HepG2 (cell line): ENCODE measurements around the gene NYAP1. TPM values are rescaled to one million over a fixed set of nuclear protein-coding genes. Genes with fewer than 3 reads are reported as not detected.

Source experiments
- ARID2 ChIP-seq: sonication (generic); formaldehyde crosslinking; IDR thresholded peaks from 2 replicates; pipeline ENCODE4 v1.8.1; 2022; ENCODE audit warnings: mild to moderate bottlenecking, missing genetic modification reagents, borderline replicate concordance
- CAMTA2 ChIP-seq: sonication (generic); formaldehyde crosslinking; IDR thresholded peaks from 2 replicates; pipeline ENCODE4 v1.4.0; 2020; ENCODE audit warnings: mild to moderate bottlenecking, missing genetic modification reagents, borderline replicate concordance
- CC2D1A ChIP-seq: sonication (generic); formaldehyde crosslinking; IDR thresholded peaks from 2 replicates; pipeline ENCODE4 v1.8.1; 2023; ENCODE audit warnings: mild to moderate bottlenecking, missing genetic modification reagents
- EHMT2 ChIP-seq: fragments of 200-600 bp; sonication (generic); IDR thresholded peaks from 2 replicates; pipeline ENCODE4 v1.7.0; 2017; ENCODE audit warnings: antibody characterized with exemption, low read depth, low read length, borderline replicate concordance
- ETS1 ChIP-seq: sonication (generic); formaldehyde crosslinking; IDR thresholded peaks from 2 replicates; pipeline ENCODE4 v1.4.0; 2020; ENCODE audit warnings: missing genetic modification reagents
- FOXP4 ChIP-seq: sonication (generic); formaldehyde crosslinking; IDR thresholded peaks from 2 replicates; pipeline ENCODE4 v1.4.0; 2020; ENCODE audit warnings: missing genetic modification reagents
- LRRFIP1 ChIP-seq: sonication (generic); formaldehyde crosslinking; conservative IDR thresholded peaks from 2 replicates; pipeline ENCODE4 v1.4.0; 2020; ENCODE audit warnings: missing genetic modification reagents
- MLLT10 ChIP-seq: sonication (generic); formaldehyde crosslinking; IDR thresholded peaks from 2 replicates; pipeline ENCODE4 v1.4.0; 2020; ENCODE audit warnings: missing genetic modification reagents
- SAP130 ChIP-seq: IDR thresholded peaks from 2 replicates; pipeline ENCODE4 v1.6.1; 2016; ENCODE audit warnings: low read depth
- UBTF ChIP-seq: sonication (generic); formaldehyde crosslinking; IDR thresholded peaks from 2 replicates; pipeline ENCODE4 v1.4.0; 2020; ENCODE audit warnings: mild to moderate bottlenecking, missing genetic modification reagents
- ZC3H13 ChIP-seq: sonication (generic); formaldehyde crosslinking; IDR thresholded peaks from 2 replicates; pipeline ENCODE4 v1.8.1; 2023; ENCODE audit warnings: mild to moderate bottlenecking, missing genetic modification reagents, moderate library complexity
- ZHX1 ChIP-seq: sonication (generic); formaldehyde crosslinking; IDR thresholded peaks from 2 replicates; pipeline ENCODE4 v1.8.1; 2022; ENCODE audit warnings: low read depth, mild to moderate bottlenecking, missing genetic modification reagents
- ZIK1 ChIP-seq: sonication (generic); formaldehyde crosslinking; IDR thresholded peaks from 2 replicates; pipeline ENCODE4 v1.5.0; 2020; ENCODE audit warnings: mild to moderate bottlenecking, low read depth, missing genetic modification reagents, borderline replicate concordance
- polyA plus RNA-seq, 8 experiments: library from polyadenylated mRNA; depleted of rRNA in 3 of 8; stranded (reverse) in 7 of 8; unstranded in 1 of 8; fragments of >200 nt; fragmentation: Illumina TruSeq in 4 of 8; extraction: Trizol in 4 of 8; gene quantifications; 2 replicates each; pipeline versions ENCODE4 v1.2.1 to v1.2.3, GENCODE V29; 2011 to 2016; ENCODE audit warnings: low read depth in 4 of 8, missing spikeins in 1 of 8, mixed read lengths in 1 of 8; ENCODE audit not compliant: insufficient read depth in 1 of 8
- total RNA-seq, 5 experiments: library from RNA; depleted of rRNA; stranded (reverse); fragments of >200 nt; fragmentation: Illumina TruSeq; extraction: Trizol; gene quantifications; 2 replicates each; pipeline ENCODE4 v1.2.3, GENCODE V29; 2016; ENCODE audit warnings: low read depth in 1 of 5

Gene NYAP1
- total and polyA plus RNA-seq, 2 of the 13 experiments (the other 11 are each of a cell fraction or from before 2014, with no cell fraction given), result 0.15 to 0.46 TPM

GRCh38 chr7:100540073-100540723 lies 56.5 kb downstream of the NYAP1 start (continued):
- TF ChIP-seq ETS1 (CRISPR knock-in tag), result no peak
- no peak for TF ChIP-seq CC2D1A (CRISPR knock-in tag)
- TF ChIP-seq LRRFIP1 (CRISPR knock-in tag), result no peak
- no peak for TF ChIP-seq MLLT10
- TF ChIP-seq ZC3H13 (CRISPR knock-in tag), result no peak
- TF ChIP-seq ZHX1 (CRISPR knock-in tag), result no peak; the same call in 1 of the 2 replicates
- TF ChIP-seq ZIK1 (CRISPR knock-in tag), result no peak
- TF ChIP-seq ARID2 (CRISPR knock-in tag), result 0 out of 2 replicates have a peak, but pooled peaks have one; percentile 41
- TF ChIP-seq SAP130, result peak; percentile 90
- TF ChIP-seq FOXP4 (CRISPR knock-in tag), result peak; percentile 68
- no peak for TF ChIP-seq CAMTA2
- no peak for TF ChIP-seq EHMT2
- TF ChIP-seq UBTF, result no peak
